GM20000 (cell line): Measurements from ENCODE around the gene CORIN.

Source experiments
- DNase-seq: peaks from one replicate; pipeline ENCODE4 v3.0.0; 2012; ENCODE audit warnings: low spot score
- TF ChIP-seq, protein P1 (sequence below): IDR thresholded peaks from 2 replicates; pipeline ENCODE4 v1.5.1; 2012; ENCODE audit warnings: mild to moderate bottlenecking, control low read depth; ENCODE audit errors: extremely low read depth, missing control alignments

Gene CORIN

DNA sequence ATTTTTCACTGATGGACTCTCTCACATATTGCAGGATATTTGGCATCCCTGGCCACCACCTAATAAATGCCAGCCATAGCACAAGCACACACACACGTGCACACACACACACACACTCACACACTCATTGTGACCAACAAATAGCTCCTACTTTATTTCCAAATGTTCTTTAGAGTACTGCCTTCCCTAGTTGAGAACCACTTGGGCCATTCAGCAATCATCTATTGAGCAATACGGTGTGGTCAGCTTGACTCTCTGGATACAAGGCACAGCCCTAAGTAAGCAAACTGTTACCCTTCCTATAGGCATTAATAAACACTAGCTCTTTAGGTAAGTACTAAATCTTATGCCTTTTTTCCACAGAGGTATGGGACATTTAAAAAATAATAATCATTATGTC, 21.1 kb downstream of the CORIN start:
- TF ChIP-seq, protein P1, sequence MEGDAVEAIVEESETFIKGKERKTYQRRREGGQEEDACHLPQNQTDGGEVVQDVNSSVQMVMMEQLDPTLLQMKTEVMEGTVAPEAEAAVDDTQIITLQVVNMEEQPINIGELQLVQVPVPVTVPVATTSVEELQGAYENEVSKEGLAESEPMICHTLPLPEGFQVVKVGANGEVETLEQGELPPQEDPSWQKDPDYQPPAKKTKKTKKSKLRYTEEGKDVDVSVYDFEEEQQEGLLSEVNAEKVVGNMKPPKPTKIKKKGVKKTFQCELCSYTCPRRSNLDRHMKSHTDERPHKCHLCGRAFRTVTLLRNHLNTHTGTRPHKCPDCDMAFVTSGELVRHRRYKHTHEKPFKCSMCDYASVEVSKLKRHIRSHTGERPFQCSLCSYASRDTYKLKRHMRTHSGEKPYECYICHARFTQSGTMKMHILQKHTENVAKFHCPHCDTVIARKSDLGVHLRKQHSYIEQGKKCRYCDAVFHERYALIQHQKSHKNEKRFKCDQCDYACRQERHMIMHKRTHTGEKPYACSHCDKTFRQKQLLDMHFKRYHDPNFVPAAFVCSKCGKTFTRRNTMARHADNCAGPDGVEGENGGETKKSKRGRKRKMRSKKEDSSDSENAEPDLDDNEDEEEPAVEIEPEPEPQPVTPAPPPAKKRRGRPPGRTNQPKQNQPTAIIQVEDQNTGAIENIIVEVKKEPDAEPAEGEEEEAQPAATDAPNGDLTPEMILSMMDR: no peak
- no peak for DNase-seq

- DNase-seq: no peak
- TF ChIP-seq, protein P1: no peak
Measured at GRCh38 chr4:47814618-47815295, 23.1 kb downstream of the CORIN start.

- TF ChIP-seq, protein P1: no peak
- DNase-seq: no peak
Measured at GRCh38 chr4:47809654-47810203, 28.1 kb downstream of the CORIN start.

- TF ChIP-seq, protein P1: no peak
- no peak for DNase-seq
Measured at GRCh38 chr4:47804598-47804997, 33.3 kb downstream of the CORIN start.

DNA sequence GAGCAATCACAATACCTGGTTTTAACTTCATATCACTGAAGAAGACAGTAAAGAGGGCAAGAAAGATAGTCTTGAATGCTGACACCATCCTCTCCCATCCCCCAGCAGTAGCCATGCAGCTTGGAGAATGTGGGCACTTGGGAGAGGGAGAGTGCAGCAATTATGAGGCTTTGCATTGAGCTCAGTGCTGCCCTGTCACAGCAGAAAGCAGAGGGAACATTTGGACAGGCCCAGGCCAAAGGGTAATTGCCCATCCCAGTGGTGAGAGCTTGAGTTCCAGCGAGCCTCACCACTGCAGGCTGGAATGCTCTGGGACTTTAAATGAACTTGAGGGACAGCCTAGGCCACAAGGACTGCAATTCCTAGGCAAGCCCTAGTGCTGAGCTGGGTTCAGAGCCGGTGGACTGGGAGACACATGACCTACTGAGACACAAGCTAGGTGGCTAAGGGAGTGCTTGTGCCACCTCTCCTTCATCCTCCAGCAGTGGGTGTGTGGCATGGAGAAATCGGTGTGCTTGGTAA, 36.3 kb downstream of the CORIN start:
- TF ChIP-seq, protein P1: no peak
- no peak for DNase-seq

DNA sequence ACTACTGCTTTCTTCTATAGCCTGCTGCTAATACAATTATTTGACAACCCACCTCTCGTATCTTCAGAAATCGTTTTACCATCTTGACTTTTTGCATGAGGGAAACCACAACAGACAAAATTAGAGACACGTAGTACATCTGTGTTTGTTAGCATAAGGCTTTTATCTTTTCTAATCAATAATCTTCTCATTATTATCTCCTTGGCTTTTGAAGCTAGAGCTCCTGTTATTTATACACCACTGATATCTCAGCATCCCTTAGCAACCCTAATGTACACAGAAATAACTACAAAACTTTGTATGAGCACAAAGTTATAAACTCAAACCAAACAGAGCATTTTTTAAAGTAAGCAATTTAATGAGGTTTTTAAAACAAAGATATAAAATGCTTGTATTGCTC, 39.7 kb downstream of the CORIN start:
- no peak for DNase-seq
- TF ChIP-seq, protein P1: no peak

DNA sequence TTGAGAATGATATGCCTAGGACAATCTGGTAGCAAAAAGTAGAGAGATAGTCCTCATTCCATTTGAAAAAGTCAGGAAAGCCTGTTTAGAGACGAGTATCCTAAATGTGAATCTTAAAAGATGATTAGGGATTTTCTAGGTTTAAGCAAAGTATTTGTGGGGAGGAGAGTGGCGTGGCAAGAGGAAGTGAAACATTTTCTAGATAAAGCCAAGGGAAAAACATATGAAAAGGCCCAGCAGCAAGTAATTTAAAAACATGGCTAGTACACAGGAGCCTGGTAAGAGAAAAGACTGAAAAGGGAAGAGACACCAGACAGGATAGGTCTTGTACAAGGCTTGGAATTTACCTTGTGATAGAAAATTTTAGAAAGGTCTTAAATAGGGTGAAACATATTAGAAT, 45.9 kb downstream of the CORIN start:
- TF ChIP-seq, protein P1: no peak
- no peak for DNase-seq
